ENCODE measurements around the gene KLHL24. TPM values are rescaled to one million over a fixed set of nuclear protein-coding genes. Genes with fewer than 3 reads are reported as not detected.

KLHL24 gene
- total and polyA plus RNA-seq, 2 of the 13 experiments (the other 11 are each of a cell fraction or from before 2014, with no cell fraction given): 6.9 to 15.7 TPM

- no peak for FAIRE-seq
These were observed 98.1 kb downstream of the KLHL24 start for GRCh38 chr3:183733553-183733952.

More at GRCh38 chr3:183733553-183733952, 98.1 kb downstream of the KLHL24 start:
- ChIA-PET CTCF (ENCODE audit: low intra/inter-chr PET ratio, low total read pairs) (no interaction called here), POLR2A (no interaction called here)
- Histone ChIP-seq H3K4me1 (ENCODE audit: insufficient read depth, low read length) (no peaks in the 10 kb centered on the region), H3K79me2 (ENCODE audit: insufficient read depth, low read length) (no peaks in the 10 kb centered on the region), H3K9me3 (ENCODE audit: low read length) (no peaks in the 10 kb centered on the region), H3K4me3 (replicated peaks in 1 of 3; ENCODE audit: insufficient read depth in 1 of 3, low read depth in 2 of 3, low read length in 3 of 3) (no peak overlapping the region), H3K36me3 (replicated peaks in 1 of 2; ENCODE audit: control insufficient read depth in 1 of 2, insufficient read depth in 2 of 2, low read length in 2 of 2) (peaks cover 8 to 77% of the 10 kb centered on the region in 2 experiments), H3K9ac (ENCODE audit: insufficient read depth, low read depth, low read length) (no peak overlapping the region), H2AFZ (ENCODE audit: low read length) (no peak overlapping the region), H4K20me1 (ENCODE audit: insufficient read depth, low read length) (no peaks in the 10 kb centered on the region), H3K27me3 (ENCODE audit: control insufficient read depth in 1 of 2, insufficient read depth in 2 of 2, low read length in 2 of 2) (no peaks in the 10 kb centered on the region), H3K27ac (ENCODE audit: extremely low read length, insufficient read depth, low read length) (no peak overlapping the region), H3K4me2 (ENCODE audit: low read depth, low read length) (no peak overlapping the region)
- no TSS peak for BruUV-seq (replicated peaks)
- in situ Hi-C loops (cut with HindIII; ENCODE audit: extremely low pct_ligation_motif_present, low pct_unique_long_range_greater_than_20kb) (no loop called here), intact Hi-C loops (cut with micrococcal nuclease; ENCODE audit: unreplicated experiment) (no loop called here)
- 95% methylated on average over 7 of the region's 7 CpGs for WGBS (ENCODE audit: low lambda C conversion rate)
- no peak for DNase-seq (ENCODE audit: low spot score)
- TF ChIP-seq CC2D1A (CRISPR knock-in tag; IDR thresholded peaks at IDR 0.05) (no peak), FIP1L1 (IDR thresholded peaks at IDR 0.05; ENCODE audit: borderline replicate concordance, insufficient read depth, low read depth, low read length) (no peak), UBTF (CRISPR knock-in tag; IDR thresholded peaks at IDR 0.05) (no peak), CENPT (CRISPR knock-in tag; IDR thresholded peaks at IDR 0.05; ENCODE audit: low read depth) (no peak), XRCC5 (optimal IDR thresholded peaks at IDR 0.05; ENCODE audit: low read length) (no peak), ARID5B (CRISPR knock-in tag; IDR thresholded peaks at IDR 0.05) (no peak), CBFB (CRISPR knock-in tag; IDR thresholded peaks at IDR 0.05) (no peak), ZNF235 (CRISPR knock-in tag; IDR thresholded peaks at IDR 0.05; ENCODE audit: borderline replicate concordance) (no peak), ZNF234 (CRISPR knock-in tag; conservative IDR thresholded peaks at IDR 0.05) (no peak), ZNF225 (CRISPR knock-in tag; IDR thresholded peaks at IDR 0.05) (no peak), HES4 (CRISPR knock-in tag; IDR thresholded peaks at IDR 0.05; ENCODE audit: borderline replicate concordance) (no peak), POLR2AphosphoS2 (IDR thresholded peaks at IDR 0.05; ENCODE audit: low read depth, low read length) (no peak), RCOR2 (CRISPR knock-in tag; IDR thresholded peaks at IDR 0.05) (no peak), KDM5B (CRISPR knock-in tag; IDR thresholded peaks at IDR 0.05; ENCODE audit: borderline replicate concordance) (no peak), FLYWCH1 (CRISPR knock-in tag; IDR thresholded peaks at IDR 0.05) (no peak), STAG1 (CRISPR knock-in tag; IDR thresholded peaks at IDR 0.05) (no peak), ZNF460 (CRISPR knock-in tag; IDR thresholded peaks at IDR 0.05; ENCODE audit: borderline replicate concordance) (no peak)
- no peak for ATAC-seq

Measured in HepG2 (cell line).